Measurements from ENCODE around the gene EEIG1. TPM values are rescaled to one million over a fixed set of nuclear protein-coding genes. Genes with fewer than 3 reads are reported as not detected.

EEIG1 gene
- polyA plus RNA-seq, 3 donors = 38.0 to 51.3 (median 44.6) TPM

DNA sequence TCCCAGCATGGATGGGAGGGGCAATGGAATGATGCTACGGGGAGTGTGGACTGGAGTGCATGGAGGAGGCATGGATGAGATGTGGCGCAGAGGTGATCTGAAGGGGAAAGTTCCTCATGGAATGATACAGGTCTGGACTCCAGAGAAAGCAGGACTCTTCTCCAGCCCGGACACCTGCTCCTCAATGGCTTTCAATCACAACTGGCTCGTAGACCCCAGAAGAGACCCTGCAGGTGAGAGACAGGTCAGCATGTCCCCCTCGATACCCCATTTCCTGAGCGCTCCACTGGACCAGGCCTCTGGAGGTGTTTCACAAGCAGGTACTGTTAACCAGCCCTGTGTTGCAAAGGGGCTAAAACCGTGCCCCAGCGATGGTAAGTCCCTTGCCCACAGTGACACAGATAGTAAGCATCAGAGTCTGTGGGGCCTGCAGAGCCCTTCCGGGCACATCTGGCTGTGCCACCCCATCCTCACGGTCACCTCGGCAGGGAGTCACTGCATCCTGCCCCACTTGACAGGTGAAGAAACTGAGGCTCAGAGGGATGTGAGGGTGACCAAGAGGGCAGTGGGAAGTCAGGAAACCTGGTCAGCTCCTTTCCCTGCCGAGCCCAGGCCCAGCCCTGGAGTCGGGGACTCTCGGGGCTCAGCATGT, 37.7 kb downstream of the EEIG1 start:
- no peak for DNase-seq

GRCh38 chr9:127942216-127943010, 38.4 kb downstream of the EEIG1 start:
- DNase-seq = no peak

GRCh38 chr9:127941961-127942215, 38.9 kb downstream of the EEIG1 start:
- DNase-seq = no peak

DNA sequence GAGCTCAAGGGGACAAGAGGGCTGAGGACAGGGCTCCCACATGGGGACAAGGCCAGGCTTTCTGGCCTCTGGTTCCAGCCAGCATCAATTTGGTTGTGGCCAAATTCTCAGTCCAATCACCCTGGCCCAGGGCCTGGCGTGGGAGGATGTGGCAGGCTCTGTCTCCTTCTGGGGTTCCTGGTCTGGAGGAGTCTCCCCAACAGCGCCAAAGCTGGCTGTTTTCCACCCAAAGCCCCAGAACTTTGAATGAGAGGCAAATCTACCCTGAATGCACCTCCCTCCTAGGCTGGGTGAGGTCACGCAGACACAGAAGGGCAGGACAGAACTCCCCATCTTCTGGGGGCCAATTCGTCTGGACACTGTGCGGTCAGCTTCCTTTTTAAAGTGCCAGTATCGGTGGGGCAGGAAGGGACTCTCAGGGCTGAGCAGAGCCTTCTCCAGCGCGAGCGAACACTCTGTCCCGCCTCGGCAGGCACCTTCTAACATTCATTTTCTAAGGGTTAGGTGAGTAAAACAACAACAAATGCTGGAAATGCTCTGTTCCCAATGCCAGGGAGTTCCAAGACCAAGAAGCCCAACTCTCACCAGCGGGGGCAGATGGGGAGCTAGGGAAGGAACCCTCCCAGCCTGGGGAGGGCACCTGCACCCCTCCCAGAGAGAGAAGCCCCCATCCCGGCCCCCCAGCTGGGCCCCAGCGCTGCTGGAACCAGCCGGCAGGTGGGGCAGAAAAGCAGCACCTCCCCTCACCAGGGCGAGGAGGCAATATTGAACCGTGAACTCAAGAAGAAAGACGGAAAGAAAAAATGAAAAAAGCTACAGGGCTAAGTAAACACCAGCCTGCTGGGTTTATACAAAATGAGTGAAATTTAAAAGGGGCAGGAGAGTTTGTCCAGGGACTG, 39.5 kb downstream of the EEIG1 start:
- DNase-seq = no peak

DNA sequence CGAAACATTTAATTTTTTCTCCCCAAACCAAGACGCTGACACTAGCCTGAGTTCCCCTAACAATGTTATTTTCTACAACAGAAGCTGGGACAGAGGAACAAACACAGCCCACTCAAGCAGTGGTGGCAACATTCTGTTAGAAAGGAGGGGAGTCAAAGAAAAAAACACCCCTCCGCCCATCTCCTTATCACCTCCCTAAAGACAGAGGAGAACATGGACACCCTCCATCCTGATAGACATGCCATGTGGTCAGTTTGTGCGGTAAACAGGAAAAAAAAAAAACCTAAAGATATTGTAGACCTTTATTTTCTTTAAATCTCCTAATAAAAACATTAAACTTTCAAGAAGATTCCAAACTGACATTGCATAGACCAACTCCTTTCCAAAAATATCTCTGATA, 40.2 kb downstream of the EEIG1 start:
- no peak for DNase-seq

GRCh38 chr9:127938298-127938690, 42.5 kb downstream of the EEIG1 start:
- DNase-seq = peak; percentile 29

- peak; percentile 88 for DNase-seq
Measured at GRCh38 chr9:127937388-127938297, 43.1 kb downstream of the EEIG1 start, which contains the start of gene DPM2. DPM2 (minus strand) TSS chr9:127937854; CDS start chr9:127937820, 34 bp downstream.

- no peak for DNase-seq
Measured at GRCh38 chr9:127937056-127937387, 43.8 kb downstream of the EEIG1 start.

GRCh38 chr9:127936347-127936852, 44.4 kb downstream of the EEIG1 start:
- no peak for DNase-seq

GRCh38 chr9:127935765-127936221, 45.0 kb downstream of the EEIG1 start:
- no peak for DNase-seq

GRCh38 chr9:127934986-127935385, 45.8 kb downstream of the EEIG1 start:
- no peak for DNase-seq

DNA sequence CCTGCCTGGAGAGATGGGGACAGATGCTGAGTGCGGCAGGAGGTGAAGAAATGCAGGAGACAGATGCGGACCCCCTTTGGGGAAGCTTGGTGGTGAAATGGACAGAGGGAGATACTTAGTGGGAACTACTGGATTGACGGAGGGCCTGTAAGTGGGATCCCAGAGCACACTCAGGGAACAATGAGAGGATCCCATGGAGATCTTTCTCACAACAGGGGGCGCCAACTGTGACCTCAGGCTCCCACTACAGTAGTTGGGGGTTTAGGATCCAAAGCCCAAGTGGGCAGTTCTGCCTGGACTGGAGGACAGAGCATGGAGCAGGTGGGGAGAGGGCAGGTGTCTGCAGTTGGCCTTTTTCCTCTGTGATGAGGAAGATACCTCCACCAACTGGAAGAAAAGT, 46.5 kb downstream of the EEIG1 start:
- no peak for DNase-seq

DNA sequence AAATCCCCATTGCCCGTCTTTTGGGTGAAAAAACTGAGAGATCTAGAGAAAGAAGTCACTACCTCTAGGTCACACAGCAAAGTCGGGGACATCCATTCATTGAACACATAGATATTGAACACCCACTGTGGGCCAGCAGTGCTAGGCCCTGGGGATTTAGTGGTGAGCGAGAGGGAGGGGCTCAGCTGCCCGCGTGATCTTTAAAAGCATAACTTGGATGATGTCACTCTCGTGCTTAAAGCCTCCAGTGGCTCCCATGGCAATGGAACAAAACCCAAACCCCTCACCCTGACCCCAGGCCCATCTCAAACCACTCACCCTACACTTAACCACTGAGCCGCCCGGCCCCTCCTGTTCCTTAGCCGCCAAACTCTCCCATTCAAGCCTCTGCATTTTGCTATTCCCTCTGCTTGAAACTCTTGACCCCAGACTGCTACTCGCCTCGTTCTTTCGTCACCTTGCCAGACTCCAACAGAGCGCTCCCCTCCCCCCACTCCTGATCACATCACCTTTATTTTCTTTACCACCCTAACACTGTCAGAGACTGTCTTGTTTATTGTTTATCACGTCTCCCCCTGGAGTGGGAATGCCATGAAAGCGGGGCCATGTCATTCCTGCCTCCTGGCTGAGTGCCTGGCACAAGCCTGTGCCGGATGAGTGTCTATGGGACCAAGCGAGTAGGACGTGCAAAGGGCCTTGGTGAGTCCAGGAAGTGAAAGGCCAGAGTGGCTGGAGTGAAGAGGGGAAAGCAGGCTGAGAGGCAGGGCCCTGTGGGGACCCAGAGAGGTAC, 49.5 kb downstream of the EEIG1 start:
- no peak for DNase-seq

Other genes starting within 250 kb of the EEIG1 start
- 10 to 100 TPM; 17.6 to 19.8 (median 18.6) TPM for gene TOR2A, start 245.7 kb downstream of the EEIG1 start, polyA plus RNA-seq (ENCODE audit: insufficient read length in 3 of 3)
- 10 to 100 TPM; 13.4 to 20.4 (median 19.7) TPM for gene SH2D3C, start 202.3 kb downstream of the EEIG1 start, polyA plus RNA-seq (ENCODE audit: insufficient read length in 3 of 3)
- 10 to 100 TPM; 74.6 to 78.2 (median 77.1) TPM for gene CDK9, start 195.0 kb downstream of the EEIG1 start, polyA plus RNA-seq (ENCODE audit: insufficient read length in 3 of 3)
- gene FPGS, start 178.1 kb downstream of the EEIG1 start, polyA plus RNA-seq (ENCODE audit: insufficient read length in 3 of 3) = 10 to 100 TPM; 45.4 to 53.4 (median 50.6) TPM
- gene ENG, start 126.3 kb downstream of the EEIG1 start, polyA plus RNA-seq (ENCODE audit: insufficient read length in 3 of 3) = 10 to 100 TPM; 74.0 to 99.8 (median 89.8) TPM
- 10 to 100 TPM; 44.0 to 46.4 (median 44.7) TPM for gene AK1, start 103.3 kb downstream of the EEIG1 start, polyA plus RNA-seq (ENCODE audit: insufficient read length in 3 of 3)
- 10 to 100 TPM; 48.1 to 50.6 (median 49.2) TPM for gene ST6GALNAC6, start 81.4 kb downstream of the EEIG1 start, polyA plus RNA-seq (ENCODE audit: insufficient read length in 3 of 3)
- 10 to 100 TPM; 13.5 to 17.2 (median 16.1) TPM for gene ST6GALNAC4, start 63.9 kb downstream of the EEIG1 start, polyA plus RNA-seq (ENCODE audit: insufficient read length in 3 of 3)
- 1 to 10 TPM; 1.9 to 2.9 (median 2.7) TPM for gene PIP5KL1, start 50.2 kb downstream of the EEIG1 start, polyA plus RNA-seq (ENCODE audit: insufficient read length in 3 of 3)
- gene DPM2, start 43.1 kb downstream of the EEIG1 start, polyA plus RNA-seq (ENCODE audit: insufficient read length in 3 of 3) = 10 to 100 TPM; 38.3 to 43.6 (median 40.8) TPM
- 10 to 100 TPM; 10.4 to 13.9 (median 11.8) TPM for gene NAIF1, start 86.3 kb upstream of the EEIG1 start, polyA plus RNA-seq (ENCODE audit: insufficient read length in 3 of 3)
- 10 to 100 TPM; 12.6 to 13.7 (median 12.8) TPM for gene SLC25A25, start 87.2 kb upstream of the EEIG1 start, polyA plus RNA-seq (ENCODE audit: insufficient read length in 3 of 3)
- gene PTGES2, start 146.7 kb upstream of the EEIG1 start, polyA plus RNA-seq (ENCODE audit: insufficient read length in 3 of 3) = 10 to 100 TPM; 52.4 to 57.9 (median 55.7) TPM
- 1 to 10 TPM in 1 of 3 donors, under 1 TPM in 2; 0.49 to 1.2 (median 0.78) TPM for gene LCN2, start 168.5 kb upstream of the EEIG1 start, polyA plus RNA-seq (ENCODE audit: insufficient read length in 3 of 3)
- 10 to 100 TPM; 51.7 to 63.7 (median 61.9) TPM for gene BBLN, start 179.3 kb upstream of the EEIG1 start, polyA plus RNA-seq (ENCODE audit: insufficient read length in 3 of 3)
- gene CIZ1, start 210.6 kb upstream of the EEIG1 start, polyA plus RNA-seq (ENCODE audit: insufficient read length in 3 of 3) = 100 to 1,000 TPM; 125 to 146 (median 145) TPM
- gene DNM1, start 222.4 kb upstream of the EEIG1 start, polyA plus RNA-seq (ENCODE audit: insufficient read length in 3 of 3) = 100 to 1,000 TPM in 2 of 3 donors, 10 to 100 TPM in 1; 91.2 to 305 (median 248) TPM